Activated CD8-positive, alpha-beta memory T cell treated with anti-CD3 and anti-CD28 coated beads for 4 hours (primary cell): ENCODE measurements around the gene TOP3A.

Experiments
- DNase-seq, 2 donors: peaks; one replicate each; pipeline ENCODE4 v3.0.0-alpha.2; 2020; ENCODE audit warnings: low read depth in 2 of 2

The TOP3A gene

DNA sequence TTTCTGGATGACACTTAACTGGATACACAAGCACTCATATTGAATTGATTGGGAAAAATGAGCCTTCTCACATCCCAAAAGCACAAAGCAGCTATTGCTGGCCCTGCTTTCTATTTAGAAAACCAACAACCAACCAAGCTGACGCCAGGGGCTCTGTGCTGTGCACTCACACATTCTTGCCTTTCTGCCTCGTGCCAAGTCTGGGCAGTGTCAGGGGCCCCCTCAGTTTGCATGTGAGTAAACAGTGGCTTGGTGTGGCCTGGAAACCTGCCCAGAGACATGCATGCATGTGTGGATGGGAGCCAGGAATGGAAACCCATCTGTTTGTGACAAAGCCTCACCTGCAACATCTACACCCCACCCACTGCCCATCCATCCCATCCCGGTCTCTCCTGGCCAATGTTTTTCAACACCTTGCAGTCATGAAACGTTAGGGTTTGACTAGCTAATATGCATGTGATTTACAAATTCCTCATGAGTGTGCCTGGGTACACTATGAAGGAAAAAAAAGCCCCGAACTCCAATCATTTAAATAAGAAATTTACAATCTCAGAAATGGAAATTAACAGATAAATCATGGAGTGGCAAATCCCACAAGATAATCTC lies 33.9 kb downstream of the TOP3A start:
- DNase-seq: no peak

- no peak for DNase-seq
These were observed 34.5 kb downstream of the TOP3A start for GRCh38 chr17:18280249-18280648.

- no peak for DNase-seq
These were observed 35.9 kb downstream of the TOP3A start for GRCh38 chr17:18278867-18279266.

GRCh38 chr17:18277076-18277475 lies 37.7 kb downstream of the TOP3A start:
- DNase-seq: no peak

GRCh38 chr17:18270046-18270931 lies 44.5 kb downstream of the TOP3A start:
- DNase-seq: no peak

GRCh38 chr17:18267927-18268711 lies 46.7 kb downstream of the TOP3A start:
- DNase-seq: no peak

DNA sequence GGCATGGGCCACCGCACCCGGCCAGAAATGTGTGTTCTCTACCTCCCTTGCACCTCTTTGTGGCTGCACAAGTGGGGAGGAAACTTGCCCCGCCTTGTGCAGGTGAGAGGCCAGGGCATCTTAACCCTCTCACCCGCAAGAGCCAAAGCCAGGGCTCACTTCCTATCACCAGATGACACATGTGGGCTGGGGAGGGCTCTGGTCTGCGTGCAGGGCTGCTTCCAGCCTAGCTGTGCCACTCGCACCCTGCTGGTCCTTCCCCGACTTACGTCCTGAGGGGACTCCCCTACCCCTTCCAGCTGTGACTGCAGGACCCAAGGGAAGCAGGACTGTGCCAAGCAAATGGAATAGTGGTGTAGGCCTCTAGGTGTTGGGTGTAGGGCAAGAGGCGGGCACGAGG lies 47.4 kb downstream of the TOP3A start:
- no peak for DNase-seq

DNA sequence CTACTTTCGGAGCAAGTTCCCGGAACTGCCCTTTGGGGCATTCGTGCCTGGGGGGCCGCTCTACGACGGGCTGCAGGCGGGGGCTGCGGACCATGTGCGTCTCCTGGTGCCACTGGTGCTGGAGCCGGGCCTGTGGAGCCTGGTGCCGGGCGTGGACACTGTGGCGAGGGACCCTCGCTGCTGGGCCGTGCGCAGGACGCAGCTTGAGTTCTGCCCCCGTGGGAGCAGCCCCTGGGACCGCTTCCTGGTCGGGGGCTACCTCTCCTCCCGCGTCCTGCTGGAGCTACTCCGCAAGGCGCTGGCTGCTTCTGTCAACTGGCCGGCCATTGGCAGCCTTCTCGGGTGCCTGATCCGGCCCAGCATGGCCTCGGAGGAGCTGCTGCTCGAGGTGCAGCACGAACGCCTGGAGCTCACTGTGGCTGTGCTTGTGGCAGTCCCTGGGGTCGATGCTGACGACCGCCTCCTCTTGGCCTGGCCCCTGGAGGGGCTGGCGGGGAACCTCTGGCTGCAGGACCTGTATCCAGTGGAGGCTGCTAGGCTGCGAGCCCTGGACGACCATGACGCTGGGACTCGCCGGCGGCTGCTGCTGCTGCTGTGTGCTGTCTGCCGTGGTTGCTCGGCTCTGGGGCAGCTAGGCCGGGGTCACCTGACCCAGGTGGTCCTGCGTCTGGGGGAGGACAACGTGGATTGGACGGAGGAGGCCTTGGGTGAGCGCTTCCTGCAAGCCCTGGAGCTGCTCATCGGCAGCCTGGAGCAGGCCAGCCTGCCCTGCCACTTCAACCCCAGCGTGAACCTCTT lies 50.7 kb downstream of the TOP3A start:
- no peak for DNase-seq

DNA sequence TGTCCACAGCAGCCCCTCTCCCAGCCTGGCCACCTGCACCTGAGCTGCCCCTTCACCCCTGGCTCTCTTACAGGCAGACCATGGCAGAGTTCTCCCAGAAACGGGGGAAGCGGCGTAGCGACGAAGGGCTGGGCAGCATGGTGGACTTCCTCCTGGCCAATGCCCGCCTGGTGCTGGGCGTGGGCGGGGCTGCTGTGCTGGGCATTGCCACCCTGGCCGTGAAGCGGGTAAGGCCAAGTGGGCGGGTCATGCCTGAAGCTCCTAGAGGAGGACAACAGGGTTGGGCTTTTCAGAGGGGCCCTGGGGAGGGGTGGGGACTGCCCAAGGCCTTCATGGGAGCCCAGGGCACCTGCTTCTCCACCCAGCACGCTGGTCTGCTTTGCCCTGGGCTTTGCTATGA lies 52.2 kb downstream of the TOP3A start:
- DNase-seq: no peak

DNA sequence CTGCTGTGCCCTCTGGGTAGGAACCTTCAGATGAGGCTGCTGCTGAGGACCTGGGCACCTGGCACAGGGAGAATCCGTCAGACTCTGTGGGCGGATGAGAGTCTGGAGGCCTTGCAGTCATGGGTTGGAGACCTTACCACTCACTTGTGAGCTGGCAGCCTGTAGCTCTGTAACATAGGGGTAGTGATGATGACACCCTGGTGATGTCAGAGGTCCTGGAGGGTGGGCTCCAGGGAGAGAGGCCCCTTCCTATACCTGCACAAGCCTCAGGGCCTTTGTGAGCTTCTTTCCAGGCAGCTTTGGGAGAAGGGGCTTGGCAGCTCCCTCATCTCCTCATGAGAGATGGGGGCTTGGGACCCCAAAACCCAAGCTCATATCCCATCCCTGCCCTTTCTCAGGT lies 52.7 kb downstream of the TOP3A start:
- DNase-seq: no peak

- no peak for DNase-seq
These were observed 53.1 kb downstream of the TOP3A start for GRCh38 chr17:18261659-18262058.

- peak in 1 of 2 donors; percentile 8 for DNase-seq
These were observed 53.7 kb downstream of the TOP3A start for GRCh38 chr17:18261146-18261515.

DNA sequence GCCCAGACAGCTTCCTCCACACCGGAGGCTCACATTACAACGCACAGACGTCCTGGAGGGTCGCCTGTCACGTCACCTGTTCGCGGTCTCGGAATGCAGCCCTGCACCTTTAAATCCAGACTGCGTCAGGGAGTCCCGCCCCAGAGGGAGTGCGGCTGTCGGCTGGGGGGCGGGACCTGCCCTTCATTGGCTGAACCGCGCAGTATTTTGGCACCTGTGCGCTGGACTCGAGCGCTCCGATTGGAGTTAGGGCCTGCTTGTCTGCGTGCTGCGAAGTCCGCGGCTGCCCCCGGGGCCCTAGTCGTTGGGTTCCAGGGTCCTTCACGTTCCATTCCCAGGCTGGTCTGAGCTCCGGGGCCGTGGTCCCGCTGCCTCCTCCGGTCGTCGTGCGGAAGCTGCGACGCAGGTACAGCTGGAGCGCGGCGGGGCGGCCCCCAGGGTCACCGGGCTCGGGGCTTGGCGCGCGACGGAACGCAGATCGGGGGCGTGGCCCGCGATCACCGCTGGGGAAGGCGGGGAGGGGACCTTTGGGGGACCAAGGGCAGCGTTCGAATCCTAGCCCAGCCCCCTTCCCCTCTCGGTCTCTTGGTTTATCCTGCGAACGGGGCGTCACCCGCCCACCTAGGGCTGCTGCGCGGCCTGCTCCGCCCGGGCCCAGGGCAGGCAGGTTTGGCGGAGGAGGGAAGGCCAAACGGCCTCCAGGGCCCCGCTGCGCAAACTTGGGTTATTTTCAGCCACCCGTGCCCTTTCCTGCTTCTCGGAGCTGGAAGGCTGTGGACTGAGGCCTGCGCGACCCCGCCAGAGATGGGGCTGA lies 54.3 kb downstream of the TOP3A start, which contains the start of gene MIEF2:
Gene MIEF2 (plus strand): TSS at position 331 of the 814 bp plus-strand sequence. CDS start 2,059 bp downstream, outside the sequence.
- DNase-seq: peak; percentile 82 to 86

GRCh38 chr17:18259621-18260331 lies 55.0 kb downstream of the TOP3A start:
- DNase-seq: no peak

- peak in 1 of 2 donors; percentile 20 for DNase-seq
These were observed 56.3 kb downstream of the TOP3A start, which contains the start of gene FLII for GRCh38 chr17:18258356-18259038. Gene FLII, minus strand, starts transcription at chr17:18258738. Its CDS starts 48 bp downstream, at chr17:18258690.

DNA sequence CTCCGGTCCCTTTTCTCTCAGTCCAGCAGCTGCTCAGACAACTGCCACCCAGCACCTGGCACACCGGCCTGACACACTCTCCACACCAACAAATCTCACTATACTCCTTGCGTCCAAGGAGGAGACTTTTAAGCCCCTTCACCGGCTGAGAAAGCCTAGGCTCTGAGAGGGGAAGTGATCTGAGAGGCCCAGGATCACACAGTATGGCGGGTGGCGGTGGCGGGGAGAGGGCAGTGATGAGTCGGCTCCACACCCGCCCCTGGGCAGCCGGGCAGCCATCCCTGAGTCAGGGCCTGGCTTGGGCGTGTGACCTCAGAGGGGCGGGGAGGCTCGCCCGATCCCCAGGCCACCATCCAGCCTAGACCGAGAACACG lies 56.8 kb downstream of the TOP3A start:
- DNase-seq: no peak

- DNase-seq: no peak
These were observed 57.4 kb downstream of the TOP3A start for GRCh38 chr17:18257268-18257981.

- no peak for DNase-seq
These were observed 58.0 kb downstream of the TOP3A start for GRCh38 chr17:18256776-18257175.

GRCh38 chr17:18256351-18256750 lies 58.4 kb downstream of the TOP3A start:
- DNase-seq: no peak
